ENCODE data around the gene PAGR1.
"Not testable (repeated sequence)": the region's sequence is repeated elsewhere in the genome, so short reads cannot be mapped to it uniquely, and the experiment has no call there.

The PAGR1 gene

DNA sequence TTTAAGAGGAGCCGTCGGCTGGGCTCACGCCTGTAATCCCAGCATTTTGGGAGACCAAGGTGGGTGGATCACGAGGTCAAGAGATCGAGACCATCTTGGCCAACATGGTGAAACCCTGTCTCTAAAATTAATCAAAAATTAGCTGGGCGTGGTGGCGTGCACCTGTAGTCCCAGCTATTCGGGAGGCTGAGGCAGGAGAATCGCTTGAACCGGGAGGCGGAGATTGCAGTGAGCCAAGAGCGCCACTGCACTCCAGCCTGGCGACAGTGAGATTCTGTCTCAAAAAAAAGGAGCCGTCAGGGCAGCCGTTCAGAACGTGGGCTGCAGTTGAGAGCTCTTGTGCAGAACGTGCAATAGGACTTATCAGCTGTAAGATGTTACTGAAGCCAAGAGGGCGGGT is 22.8 kb upstream of the PAGR1 start:
- not testable (repeated sequence) for DNase-seq

- no peak for DNase-seq
Measured at GRCh38 chr16:29794231-29794710, 21.7 kb upstream of the PAGR1 start.

- DNase-seq: no peak
Measured at GRCh38 chr16:29802416-29802935, 13.5 kb upstream of the PAGR1 start.

GRCh38 chr16:29804020-29804419 is 11.9 kb upstream of the PAGR1 start:
- no peak for DNase-seq

- no peak for DNase-seq
Measured at GRCh38 chr16:29804455-29805231, 11.3 kb upstream of the PAGR1 start.

DNA sequence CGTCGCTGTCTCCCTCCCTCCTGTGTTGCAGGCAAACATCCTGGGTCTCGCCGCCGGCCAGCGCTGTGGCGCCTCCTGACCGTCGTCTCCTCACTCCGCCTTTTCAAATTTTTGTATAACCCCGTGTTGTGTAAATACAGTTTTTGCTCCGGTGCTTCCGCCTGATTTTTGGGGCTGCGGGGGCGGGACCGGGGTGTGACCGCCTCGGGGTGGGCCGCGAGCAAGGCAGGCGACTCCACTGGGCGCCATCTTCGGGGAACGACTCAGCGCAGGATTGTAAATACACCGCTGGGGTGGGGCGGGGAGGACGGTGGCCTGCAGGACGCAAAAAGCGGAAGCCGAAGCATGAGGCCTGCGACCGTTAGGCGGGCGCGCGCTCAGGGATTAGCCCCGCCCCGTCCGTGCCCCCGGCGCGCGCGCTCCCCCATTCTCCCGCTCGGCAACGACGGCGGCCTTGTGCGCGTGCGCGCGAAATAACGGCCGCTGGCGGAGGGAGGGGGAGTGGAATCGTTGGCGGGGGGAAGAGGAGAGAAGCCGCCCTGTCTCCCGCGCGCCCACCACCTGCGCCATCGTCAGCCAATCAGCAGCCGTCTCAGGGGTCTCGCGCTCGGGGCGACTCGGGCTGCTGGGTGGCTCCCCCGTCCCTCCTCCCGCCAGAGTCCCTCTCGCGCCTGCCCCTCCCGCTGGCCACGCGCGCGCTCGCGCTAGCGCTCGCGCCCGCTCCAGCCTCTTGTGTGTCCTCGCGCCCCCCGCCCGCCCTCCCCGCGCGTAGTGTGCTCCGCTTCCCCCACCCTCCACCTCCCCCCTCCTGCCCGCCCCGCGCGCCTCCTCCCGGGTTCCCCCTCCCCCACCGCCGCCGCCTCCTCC is 10.5 kb upstream of the PAGR1 start:
- peak; percentile 100 for DNase-seq

- DNase-seq: peak; percentile 89
Measured at GRCh38 chr16:29806099-29806579, 9.8 kb upstream of the PAGR1 start, which contains the start of gene MAZ. TSS of gene MAZ (plus strand) at chr16:29806529. CDS start at chr16:29806702, 173 bp downstream.

DNA sequence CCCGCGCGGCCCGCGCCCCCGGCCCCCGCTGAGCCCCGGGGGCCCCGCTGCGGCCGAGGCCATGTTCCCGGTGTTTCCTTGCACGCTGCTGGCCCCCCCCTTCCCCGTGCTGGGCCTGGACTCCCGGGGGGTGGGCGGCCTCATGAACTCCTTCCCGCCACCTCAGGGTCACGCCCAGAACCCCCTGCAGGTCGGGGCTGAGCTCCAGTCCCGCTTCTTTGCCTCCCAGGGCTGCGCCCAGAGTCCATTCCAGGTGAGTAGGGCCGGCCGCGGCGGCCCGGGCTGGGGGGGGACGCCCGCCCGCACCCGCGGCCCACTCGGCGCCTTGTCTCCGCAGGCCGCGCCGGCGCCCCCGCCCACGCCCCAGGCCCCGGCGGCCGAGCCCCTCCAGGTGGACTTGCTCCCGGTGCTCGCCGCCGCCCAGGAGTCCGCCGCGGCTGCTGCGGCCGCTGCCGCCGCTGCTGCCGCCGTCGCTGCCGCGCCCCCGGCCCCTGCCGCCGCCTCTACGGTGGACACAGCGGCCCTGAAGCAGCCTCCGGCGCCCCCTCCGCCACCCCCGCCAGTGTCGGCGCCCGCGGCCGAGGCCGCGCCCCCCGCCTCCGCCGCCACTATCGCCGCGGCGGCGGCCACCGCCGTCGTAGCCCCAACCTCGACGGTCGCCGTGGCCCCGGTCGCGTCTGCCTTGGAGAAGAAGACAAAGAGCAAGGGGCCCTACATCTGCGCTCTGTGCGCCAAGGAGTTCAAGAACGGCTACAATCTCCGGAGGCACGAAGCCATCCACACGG is 9.1 kb upstream of the PAGR1 start:
- peak; percentile 29 for DNase-seq

GRCh38 chr16:29807426-29808218 is 8.3 kb upstream of the PAGR1 start:
- peak; percentile 92 for DNase-seq

DNA sequence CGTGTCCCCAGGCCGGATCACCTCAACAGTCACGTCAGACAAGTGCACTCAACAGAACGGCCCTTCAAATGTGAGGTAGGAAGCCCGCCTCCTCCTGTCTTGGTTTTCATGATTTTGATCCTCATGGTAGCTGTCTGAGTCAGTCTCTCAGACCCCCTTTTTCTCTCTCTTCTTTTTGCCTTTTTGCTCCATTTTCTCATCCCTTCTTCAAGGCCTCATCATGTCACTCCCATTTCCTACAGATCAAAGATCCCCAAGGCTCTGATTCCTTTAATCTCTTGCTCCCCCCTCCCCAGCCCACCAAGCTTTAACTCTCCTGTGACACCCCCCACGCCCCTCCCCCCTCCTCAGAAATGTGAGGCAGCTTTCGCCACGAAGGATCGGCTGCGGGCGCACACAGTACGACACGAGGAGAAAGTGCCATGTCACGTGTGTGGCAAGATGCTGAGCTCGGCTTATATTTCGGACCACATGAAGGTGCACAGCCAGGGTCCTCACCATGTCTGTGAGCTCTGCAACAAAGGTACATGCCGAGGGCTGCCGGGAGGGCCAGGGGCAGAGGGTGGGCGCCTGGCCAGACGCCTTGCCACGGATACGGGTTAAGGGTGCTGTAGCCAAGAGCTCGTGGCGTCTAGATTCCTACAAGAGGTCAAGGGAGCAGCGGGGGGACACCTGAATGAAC is 7.6 kb upstream of the PAGR1 start:
- no peak for DNase-seq

DNA sequence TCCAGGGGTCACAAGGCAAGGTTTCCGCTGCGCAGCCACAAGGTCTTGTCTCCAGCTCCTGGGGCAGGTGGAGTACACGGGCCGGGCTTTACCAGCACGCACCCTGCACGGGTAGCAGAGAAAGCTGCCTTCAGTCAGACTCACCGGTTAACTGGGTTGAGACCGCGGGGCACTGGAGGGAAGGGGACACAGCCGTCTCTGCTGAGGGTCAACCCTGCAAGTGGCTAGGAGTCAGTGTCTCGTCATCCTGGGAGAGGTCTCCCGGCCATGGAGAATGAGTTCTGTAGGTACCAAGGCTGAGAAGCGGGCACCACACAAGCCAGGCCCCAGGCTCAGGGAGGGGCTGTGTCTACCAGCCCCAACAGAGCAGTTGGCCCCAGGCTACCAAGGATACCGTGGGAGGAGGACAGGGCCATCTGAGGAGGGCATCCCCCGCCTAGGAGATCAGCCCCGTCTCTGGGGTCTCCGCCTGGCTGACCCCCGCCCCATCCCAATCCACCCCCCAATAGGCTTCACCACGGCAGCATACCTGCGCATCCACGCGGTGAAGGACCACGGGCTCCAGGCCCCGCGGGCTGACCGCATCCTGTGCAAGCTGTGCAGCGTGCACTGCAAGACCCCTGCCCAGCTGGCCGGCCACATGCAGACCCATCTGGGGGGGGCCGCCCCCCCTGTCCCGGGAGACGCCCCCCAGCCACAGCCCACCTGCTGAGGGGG is 6.8 kb upstream of the PAGR1 start:
- no peak for DNase-seq

DNA sequence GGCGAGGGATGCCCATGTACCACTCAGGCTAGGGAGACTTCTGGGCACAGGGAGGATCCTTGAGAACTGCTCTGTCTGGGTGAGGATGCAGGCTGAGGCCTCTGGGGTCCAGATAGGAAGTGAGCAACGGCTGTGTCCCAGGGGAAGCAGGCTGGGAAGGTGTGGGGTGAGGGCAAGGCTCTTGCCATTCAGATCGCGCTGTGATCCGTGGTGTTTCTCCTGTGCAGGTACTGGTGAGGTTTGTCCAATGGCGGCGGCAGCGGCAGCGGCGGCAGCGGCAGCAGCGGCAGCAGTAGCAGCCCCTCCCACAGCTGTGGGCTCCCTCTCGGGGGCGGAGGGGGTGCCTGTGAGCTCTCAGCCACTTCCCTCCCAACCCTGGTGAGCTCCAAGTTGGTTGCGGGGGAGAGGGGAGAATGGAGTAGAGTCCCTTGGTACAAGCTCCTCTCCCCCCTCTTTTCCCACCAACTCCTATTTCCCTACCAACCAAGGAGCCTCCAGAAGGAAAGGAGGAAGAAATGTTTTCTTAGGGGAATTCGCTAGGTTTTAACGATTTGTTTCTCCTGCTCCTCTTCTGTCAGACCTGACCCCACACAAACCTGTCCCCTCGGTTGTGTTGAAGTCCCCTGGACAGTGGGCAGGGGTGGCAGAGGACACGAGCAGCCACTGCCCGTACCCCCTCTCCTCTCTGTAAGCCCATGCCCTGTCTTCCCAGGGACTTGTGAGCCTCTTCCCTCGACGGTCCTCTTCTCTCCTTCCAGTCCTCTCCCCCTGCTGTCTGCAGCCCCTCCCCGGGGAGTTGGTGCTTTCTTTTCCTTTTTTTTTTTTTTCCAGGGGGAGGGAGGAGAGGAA is 5.9 kb upstream of the PAGR1 start:
- no peak for DNase-seq

- DNase-seq: no peak
Measured at GRCh38 chr16:29810699-29811169, 5.2 kb upstream of the PAGR1 start.

DNA sequence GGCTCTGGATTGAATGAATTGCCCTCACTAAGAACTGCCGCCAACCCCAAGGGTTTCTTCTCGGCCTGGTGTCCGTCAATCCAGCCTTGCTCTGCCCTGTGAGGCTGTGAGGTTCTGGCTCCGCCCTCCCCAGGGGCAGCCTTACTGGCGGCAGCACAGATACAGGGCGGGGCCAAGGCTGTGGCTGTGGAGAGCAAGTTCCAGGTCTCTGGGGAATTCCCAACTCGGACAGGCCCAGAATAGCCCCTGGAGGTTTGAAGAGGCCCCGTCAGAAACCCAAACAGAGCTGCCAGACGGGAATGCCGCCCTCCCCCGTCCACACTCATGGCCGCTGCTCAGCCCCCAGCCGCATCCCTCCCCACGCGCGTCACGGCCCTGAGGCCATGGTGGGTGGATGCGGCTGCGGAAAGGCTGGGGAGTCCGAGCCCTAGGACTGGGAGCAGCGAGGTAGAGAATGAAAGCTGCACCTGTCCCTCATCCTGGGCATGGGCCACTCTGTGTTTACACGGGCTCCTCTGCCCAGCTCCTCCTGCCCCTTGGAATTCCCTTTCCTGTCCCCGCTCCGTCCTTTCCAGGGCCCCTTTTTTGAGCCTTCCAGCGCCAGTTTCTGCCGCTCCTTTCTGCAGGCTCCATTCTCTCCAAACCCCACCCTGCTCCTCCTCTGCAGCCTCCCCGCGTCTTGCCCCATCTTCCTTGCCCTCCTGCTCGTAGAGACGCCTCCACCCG is 4.6 kb upstream of the PAGR1 start:
- DNase-seq: peak; percentile 61

DNA sequence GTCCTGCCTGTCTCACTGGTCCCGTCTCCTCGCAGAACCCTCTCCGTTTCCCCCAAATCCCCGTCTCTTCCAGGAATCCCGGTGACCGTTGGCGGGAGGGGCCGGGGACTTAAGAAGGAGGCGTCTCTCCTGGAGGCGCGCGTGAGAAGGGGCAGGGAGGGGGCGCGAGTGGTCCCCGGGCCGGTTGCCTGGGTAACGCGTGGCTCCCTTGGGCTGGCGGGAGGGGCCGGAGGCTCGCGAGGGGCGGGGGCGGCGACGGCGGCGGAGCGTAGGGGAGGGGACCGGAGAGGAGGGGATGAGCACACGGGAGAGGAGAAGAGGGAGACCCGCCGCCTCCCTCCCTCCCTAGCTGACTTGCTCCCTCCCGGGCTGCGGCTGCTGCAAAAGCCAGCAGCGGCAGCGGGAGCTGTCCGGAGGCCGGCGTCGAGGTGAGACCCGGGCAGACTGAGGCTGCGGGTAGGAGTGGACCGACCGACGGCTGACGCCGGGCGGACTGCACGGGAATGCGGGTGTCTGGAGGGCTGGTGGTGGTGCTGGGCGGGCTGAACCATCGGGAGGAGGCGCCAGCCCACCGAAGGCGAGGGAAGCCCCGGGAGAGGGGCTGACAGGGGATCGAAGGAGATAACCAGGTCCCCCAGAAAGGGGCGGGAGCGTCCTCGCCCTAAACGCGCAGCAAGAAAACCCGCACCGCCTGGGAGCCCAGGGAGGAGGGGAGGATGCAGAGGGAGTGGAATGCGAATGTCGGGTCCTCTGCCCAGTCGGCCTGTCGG is 3.9 kb upstream of the PAGR1 start, which contains the start of gene PRRT2:
TSS of gene PRRT2 (plus strand) at position 298 of the 770 bp plus-strand sequence. CDS start 862 bp downstream, outside the sequence.
- no peak for DNase-seq

GRCh38 chr16:29812754-29813643 is 3.0 kb upstream of the PAGR1 start:
- DNase-seq: no peak

Data from GDM1 (cell line).